HG02571 (cell line): ENCODE measurements around the gene LRRC4.

ENCODE experiments used
- ATAC-seq: cut with Tn5 transposase; IDR thresholded peaks from one replicate; pipeline ENCODE4 v1.9.1; 2021; ENCODE audit warnings: mild to moderate bottlenecking, moderate library complexity; ENCODE audit not compliant: unreplicated experiment

The LRRC4 gene

GRCh38 chr7:127981965-127982364 lies 49.3 kb downstream of the LRRC4 start:
- no peak for ATAC-seq

- no peak for ATAC-seq
Measured at GRCh38 chr7:127980901-127981300, 50.3 kb downstream of the LRRC4 start.

- ATAC-seq: no peak
Measured at GRCh38 chr7:127979728-127980126, 51.5 kb downstream of the LRRC4 start.

- ATAC-seq: no peak
Measured at GRCh38 chr7:127979113-127979727, 52.0 kb downstream of the LRRC4 start.

DNA sequence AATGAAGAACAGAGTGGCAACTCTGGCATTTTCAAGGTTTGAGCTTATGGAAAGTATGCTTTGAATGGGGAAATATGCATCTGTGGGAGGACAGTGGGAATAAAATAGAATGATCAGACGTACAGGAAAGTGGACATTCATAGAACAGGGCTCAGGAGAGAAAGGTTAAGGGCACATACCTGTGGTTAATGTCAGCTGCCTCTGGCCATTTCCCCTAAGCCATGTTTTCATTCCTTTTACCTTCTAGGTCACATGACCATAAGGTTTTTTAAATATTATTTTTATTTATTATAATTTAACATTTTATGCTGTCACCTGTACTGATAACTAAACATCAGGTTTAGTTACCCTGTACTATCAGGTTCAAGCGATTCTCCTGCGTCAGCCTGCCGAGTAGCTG lies 52.8 kb downstream of the LRRC4 start:
- ATAC-seq: no peak
